Uterus (tissue), 4 donors: ENCODE results near the gene CDK5. TPM values are rescaled to one million over a fixed set of nuclear protein-coding genes. Genes with fewer than 3 reads are reported as not detected.

Experiments
- total RNA-seq, 4 donors: library from RNA; depleted of rRNA in 3 of 4; stranded (reverse); fragments of >200 nt in 3 of 4; gene quantifications; one replicate each; pipeline versions ENCODE4 v1.1.0 to v1.2.4, GENCODE V29; 2014 to 2023
- donor health status: DM: yes; HTN: yes; CAD: no.

CDK5 gene
- total RNA-seq, 4 donors from 2014 or later, result 0.51 to 9.3 (median 2.7) TPM

Other genes starting within 250 kb of the CDK5 start
- under 1 TPM in 3 of 4 donors, not detected in 1; 0.26 to 0.55 (median 0.29) TPM for gene AOC1, start 205.4 kb downstream of the CDK5 start, total RNA-seq
- 10 to 100 TPM in 3 of 4 donors, 1 to 10 TPM in 1; 9.1 to 51.0 (median 22.8) TPM for gene KCNH2, start 79.6 kb downstream of the CDK5 start, total RNA-seq
- 10 to 100 TPM in 2 of 4 donors, 1 to 10 TPM in 2; 6.6 to 50.1 (median 15.8) TPM for gene NOS3, start 66.9 kb downstream of the CDK5 start, total RNA-seq
- 1 to 10 TPM in 1 of 4 donors, under 1 TPM in 2, not detected in 1; 0.55 to 1.5 (median 0.76) TPM for gene ATG9B, start 33.4 kb downstream of the CDK5 start, total RNA-seq
- gene ABCB8, start 29.4 kb downstream of the CDK5 start, total RNA-seq, result 10 to 100 TPM; 18.7 to 54.3 (median 26.0) TPM
- gene ASIC3, start 9.4 kb downstream of the CDK5 start, total RNA-seq, result 10 to 100 TPM in 1 of 4 donors, 1 to 10 TPM in 2, not detected in 1; 1.0 to 16.8 (median 1.3) TPM
- 100 to 1,000 TPM in 2 of 4 donors, 10 to 100 TPM in 2; 37.4 to 177 (median 88.6) TPM for gene SLC4A2, start 1.7 kb upstream of the CDK5 start, total RNA-seq
- 10 to 100 TPM; 37.1 to 84.9 (median 52.4) TPM for gene FASTK, start 22.9 kb upstream of the CDK5 start, total RNA-seq
- gene TMUB1, start 25.6 kb upstream of the CDK5 start, total RNA-seq, result 10 to 100 TPM in 2 of 4 donors, 1 to 10 TPM in 2; 2.9 to 32.8 (median 8.6) TPM
- 100 to 1,000 TPM in 1 of 4 donors, 10 to 100 TPM in 3; 28.2 to 174 (median 53.2) TPM for gene AGAP3, start 28.6 kb upstream of the CDK5 start, total RNA-seq
- under 1 TPM in 1 of 4 donors, not detected in 3; 0.41 TPM for gene GBX1, start 109.8 kb upstream of the CDK5 start, total RNA-seq
- not detected for gene ASB10, start 129.4 kb upstream of the CDK5 start, total RNA-seq
- 1 to 10 TPM in 1 of 4 donors, not detected in 3; 4.4 TPM for gene H2BK1, start 152.6 kb upstream of the CDK5 start, total RNA-seq
- 10 to 100 TPM in 3 of 4 donors, 1 to 10 TPM in 1; 6.8 to 39.2 (median 37.7) TPM for gene ABCF2, start 169.3 kb upstream of the CDK5 start, total RNA-seq
- gene CHPF2, start 174.6 kb upstream of the CDK5 start, total RNA-seq, result 10 to 100 TPM; 18.5 to 32.6 (median 31.2) TPM
- gene SMARCD3, start 190.8 kb upstream of the CDK5 start, total RNA-seq, result 10 to 100 TPM; 21.3 to 80.7 (median 43.3) TPM